Natural killer cell treated with Interleukin-12 subunit alpha and Interleukin-12 subunit beta and Interleukin-15 and Interleukin-18, amount 100 ng/mL, for 72 hours (primary cell): ENCODE measurements around the gene ISCA2. TPM values are rescaled to one million over a fixed set of nuclear protein-coding genes. Genes with fewer than 3 reads are reported as not detected.

Source experiments
- ATAC-seq, 2 donors: fragments of 150-1000 bp; cut with Tn5 transposase in 1 of 2; sonication (Bioruptor Pico), chemical (Tn5 transposase) in 1 of 2; 2 replicates each; pipeline ENCODE4 v1.10.0; 2021
- DNase-seq: peaks from one replicate; pipeline ENCODE4 v3.0.0; 2022; ENCODE audit warnings: low spot score
- H3K27ac Mint-ChIP-seq, 2 donors: 1 replicate in 1 of 2; 2 replicates in 1 of 2; pipeline ENCODE4 v1.8.0; 2022; ENCODE audit warnings: mixed read lengths in 2 of 2, mild to moderate bottlenecking in 1 of 2, moderate library complexity in 1 of 2
- H3K27me3 Mint-ChIP-seq, 2 donors: 1 replicate in 1 of 2; 2 replicates in 1 of 2; pipeline ENCODE4 v1.8.0; 2022; ENCODE audit warnings: mixed read lengths in 2 of 2
- H3K36me3 Mint-ChIP-seq: one replicate; pipeline ENCODE4 v1.8.0; 2022; ENCODE audit warnings: mixed read lengths
- H3K4me1 Mint-ChIP-seq, 2 donors: 1 replicate in 1 of 2; 2 replicates in 1 of 2; pipeline ENCODE4 v1.8.0; 2022; ENCODE audit warnings: low read depth in 2 of 2, mixed read lengths in 2 of 2, mild to moderate bottlenecking in 1 of 2
- H3K4me3 Mint-ChIP-seq: one replicate; pipeline ENCODE4 v1.8.0; 2022; ENCODE audit warnings: mixed read lengths
- H3K9me3 Mint-ChIP-seq: 2 replicates; pipeline ENCODE4 v1.8.0; 2022; ENCODE audit warnings: mixed read lengths
- total RNA-seq, 2 donors: library from RNA; stranded (reverse); gene quantifications; one replicate each; pipeline ENCODE4 v1.2.3, GENCODE V29; 2022

ISCA2 gene
- total RNA-seq, 2 donors from 2014 or later, result 20.6 to 22.8 TPM

GRCh38 chr14:74506411-74506851 lies 12.9 kb downstream of the ISCA2 start:
- H3K4me1 Mint-ChIP-seq, result no peaks in the 10 kb centered on the region
- no peaks in the 10 kb centered on the region for H3K36me3 Mint-ChIP-seq
- no peaks in the 10 kb centered on the region for H3K9me3 Mint-ChIP-seq
- ATAC-seq (no peak), DNase-seq (no peak)
- no peaks in the 10 kb centered on the region for H3K27me3 Mint-ChIP-seq
- no peak overlapping the region for H3K4me3 Mint-ChIP-seq
- H3K27ac Mint-ChIP-seq, result no peak overlapping the region

DNA sequence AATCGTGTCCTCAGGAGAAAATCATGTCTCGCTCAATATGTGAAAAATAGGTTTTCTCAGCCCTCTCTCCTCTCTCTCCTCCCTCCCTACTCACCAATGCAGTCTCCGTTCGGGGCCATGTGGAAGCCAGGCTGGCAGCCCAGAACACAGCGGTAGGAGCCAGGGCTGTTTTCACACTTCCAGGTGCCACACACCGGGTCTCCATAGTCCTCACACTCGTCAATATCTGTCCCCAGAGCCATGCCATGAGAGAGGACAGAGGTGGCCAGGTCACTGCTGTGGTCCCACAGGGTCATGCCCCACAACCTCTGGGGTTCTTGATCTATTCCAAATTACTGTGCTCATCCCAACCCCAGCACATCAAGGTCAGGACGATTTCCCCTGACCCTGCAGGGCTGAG lies 13.5 kb downstream of the ISCA2 start:
- Mint-ChIP-seq H3K4me3 (no peak overlapping the region), H3K27me3 (no peaks in the 10 kb centered on the region), H3K4me1 (no peaks in the 10 kb centered on the region), H3K36me3 (no peaks in the 10 kb centered on the region), H3K27ac (no peak overlapping the region), H3K9me3 (no peaks in the 10 kb centered on the region)
- ATAC-seq (no peak), DNase-seq (no peak)

DNA sequence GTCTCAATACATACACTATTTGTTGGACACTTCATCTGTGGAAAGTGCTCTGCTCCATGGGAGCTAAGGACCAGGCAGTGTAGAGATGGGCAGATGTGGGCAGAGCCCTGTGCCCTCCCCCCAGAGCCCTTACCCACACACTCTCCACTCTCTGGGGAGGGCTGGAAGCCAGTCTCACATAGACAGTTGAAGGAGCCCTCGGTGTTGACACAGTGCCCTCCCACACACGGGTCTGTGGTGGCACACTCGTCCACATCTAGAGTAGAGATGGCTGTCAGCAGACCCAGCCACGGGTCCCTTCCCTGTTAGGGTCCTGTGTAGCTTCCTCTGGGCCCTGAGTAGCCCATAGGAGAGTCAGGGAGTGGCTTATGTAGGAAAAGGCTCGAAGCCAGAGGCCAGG lies 14.3 kb downstream of the ISCA2 start:
- Mint-ChIP-seq H3K4me3 (no peak overlapping the region), H3K27ac (no peak overlapping the region), H3K4me1 (no peaks in the 10 kb centered on the region), H3K27me3 (peaks cover 0 to 6% of the 10 kb centered on the region in 2 donors), H3K36me3 (no peaks in the 10 kb centered on the region), H3K9me3 (no peaks in the 10 kb centered on the region)
- DNase-seq (no peak), ATAC-seq (no peak)

GRCh38 chr14:74508292-74508731 lies 14.7 kb downstream of the ISCA2 start:
- Mint-ChIP-seq H3K36me3 (no peaks in the 10 kb centered on the region), H3K4me1 (no peaks in the 10 kb centered on the region), H3K27ac (no peak overlapping the region), H3K9me3 (no peaks in the 10 kb centered on the region), H3K4me3 (no peak overlapping the region), H3K27me3 (peaks cover 0 to 7% of the 10 kb centered on the region in 2 donors)
- ATAC-seq (no peak), DNase-seq (no peak)

GRCh38 chr14:74508844-74509428 lies 15.4 kb downstream of the ISCA2 start:
- Mint-ChIP-seq H3K9me3 (no peaks in the 10 kb centered on the region), H3K4me3 (no peak overlapping the region), H3K4me1 (peaks cover 0 to 3% of the 10 kb centered on the region in 2 donors), H3K36me3 (no peaks in the 10 kb centered on the region), H3K27me3 (peaks cover 0 to 7% of the 10 kb centered on the region in 2 donors), H3K27ac (no peak overlapping the region)
- ATAC-seq, result no peak
- DNase-seq, result no peak

DNA sequence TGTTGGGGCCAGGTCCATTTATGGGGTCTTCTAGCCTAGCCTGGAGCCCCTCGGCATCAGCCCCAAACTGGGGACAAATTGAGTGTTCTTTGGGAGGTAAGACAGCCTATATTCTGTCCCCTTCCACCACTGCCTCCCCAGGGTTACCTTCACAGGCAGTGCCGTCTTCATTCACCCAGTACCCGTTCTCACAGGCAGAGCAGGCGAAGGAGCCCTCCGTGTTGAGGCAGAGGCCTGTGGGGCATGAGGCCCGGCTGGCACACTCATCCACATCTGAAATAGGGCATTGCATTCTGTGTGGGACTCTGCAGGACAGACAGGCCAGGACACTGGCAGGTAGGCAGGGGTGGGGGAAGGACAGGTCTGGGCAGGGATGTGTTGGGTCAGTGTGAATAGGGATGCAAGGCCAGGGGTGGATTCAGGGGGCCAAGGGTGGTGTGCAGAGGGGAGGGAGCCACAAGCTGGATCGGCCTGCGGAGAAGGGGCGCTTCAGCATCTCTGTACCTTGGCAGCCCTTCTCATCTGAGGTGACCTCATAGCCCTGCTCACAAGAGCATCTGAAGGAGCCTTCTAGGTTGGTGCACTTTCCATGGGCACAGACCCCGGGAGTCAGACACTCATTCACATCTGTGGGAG lies 16.1 kb downstream of the ISCA2 start:
- peaks cover 3 to 7% of the 10 kb centered on the region in 2 donors for H3K27me3 Mint-ChIP-seq
- H3K9me3 Mint-ChIP-seq, result no peaks in the 10 kb centered on the region
- H3K4me1 Mint-ChIP-seq, result peaks cover 0 to 6% of the 10 kb centered on the region in 2 donors
- DNase-seq (no peak), ATAC-seq (no peak)
- H3K36me3 Mint-ChIP-seq, result no peaks in the 10 kb centered on the region
- H3K4me3 Mint-ChIP-seq, result no peak overlapping the region
- H3K27ac Mint-ChIP-seq, result no peak overlapping the region

- Mint-ChIP-seq H3K4me1 (peaks cover 0 to 6% of the 10 kb centered on the region in 2 donors), H3K27me3 (peaks cover 3 to 7% of the 10 kb centered on the region in 2 donors), H3K4me3 (no peak overlapping the region), H3K27ac (no peak overlapping the region), H3K9me3 (no peaks in the 10 kb centered on the region), H3K36me3 (no peaks in the 10 kb centered on the region)
- ATAC-seq, result no peak
- no peak for DNase-seq
Observed at GRCh38 chr14:74510223-74510931, 16.8 kb downstream of the ISCA2 start.

GRCh38 chr14:74510959-74511409 lies 17.4 kb downstream of the ISCA2 start:
- Mint-ChIP-seq H3K4me3 (no peak overlapping the region), H3K27ac (no peak overlapping the region), H3K9me3 (no peaks in the 10 kb centered on the region), H3K4me1 (peaks cover 0 to 6% of the 10 kb centered on the region in 2 donors), H3K36me3 (no peaks in the 10 kb centered on the region), H3K27me3 (peaks cover 3 to 8% of the 10 kb centered on the region in 2 donors)
- no peak for ATAC-seq
- no peak for DNase-seq

DNA sequence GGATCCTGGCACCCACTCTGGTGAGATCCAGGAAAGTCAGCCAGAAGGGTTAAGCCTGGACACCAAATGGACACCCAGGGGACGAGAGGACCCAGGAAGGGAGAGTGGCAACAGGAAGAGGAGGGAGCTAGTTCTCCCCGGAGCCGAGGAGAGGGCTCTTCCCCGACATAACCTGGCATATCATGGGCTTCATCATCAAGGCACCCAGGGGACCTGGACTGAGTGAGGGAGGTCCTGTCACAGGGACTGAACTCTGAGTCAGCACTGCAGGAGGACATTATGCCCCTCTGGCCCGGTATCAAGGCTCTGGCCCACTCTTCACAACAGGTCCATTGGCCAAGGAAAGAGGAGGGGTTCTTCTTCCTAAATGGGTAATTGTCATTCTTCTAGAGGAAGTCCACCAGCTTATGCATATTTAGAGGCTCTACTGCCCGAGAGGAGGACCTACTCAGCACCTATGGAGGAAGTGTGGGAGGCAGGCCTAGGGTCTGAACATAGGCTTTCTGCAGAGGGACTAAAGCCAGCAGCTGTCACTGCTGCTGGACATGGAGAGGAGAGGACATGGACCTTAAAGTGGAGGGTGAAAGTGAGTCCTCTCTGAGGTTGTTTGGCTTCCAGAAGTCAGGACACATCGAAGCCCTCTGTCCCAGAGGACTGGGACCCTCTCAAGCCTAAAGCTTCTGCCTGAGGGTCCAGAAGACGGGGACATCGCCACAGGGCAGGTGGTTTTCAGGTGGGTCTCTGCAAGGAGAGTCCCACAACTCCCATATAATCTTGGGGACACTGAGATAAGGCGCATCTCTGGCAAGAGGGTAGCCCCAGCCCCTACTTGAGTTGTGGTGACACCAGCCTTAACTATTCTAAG lies 18.6 kb downstream of the ISCA2 start:
- Mint-ChIP-seq H3K27me3 (peaks cover 5 to 14% of the 10 kb centered on the region in 2 donors), H3K4me3 (no peak overlapping the region), H3K27ac (no peak overlapping the region), H3K4me1 (peaks cover 0 to 6% of the 10 kb centered on the region in 2 donors), H3K9me3 (no peaks in the 10 kb centered on the region), H3K36me3 (no peaks in the 10 kb centered on the region)
- ATAC-seq (no peak), DNase-seq (no peak)

DNA sequence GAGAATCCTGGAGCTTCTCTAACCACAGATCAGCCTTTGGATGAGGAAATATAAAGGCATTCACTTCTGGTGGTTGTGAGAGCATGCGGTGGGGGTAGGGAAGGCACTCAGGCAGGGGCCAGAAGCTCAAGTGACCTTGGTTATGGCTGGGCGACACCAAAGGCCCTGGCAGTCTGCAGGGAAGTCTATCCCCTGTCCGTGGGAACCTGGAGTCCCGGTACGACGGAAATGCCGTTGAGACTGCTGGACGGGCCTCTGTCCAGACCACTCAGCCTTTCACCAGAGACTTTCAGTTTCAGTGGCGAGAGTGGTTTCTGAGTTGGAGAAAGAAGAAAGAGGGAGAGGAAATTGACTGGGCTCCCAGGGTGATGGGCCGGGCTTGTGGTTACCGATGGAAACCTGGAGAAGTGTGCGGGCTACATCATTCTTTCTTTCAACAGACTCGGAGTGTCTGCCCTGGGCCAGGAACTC lies 20.9 kb downstream of the ISCA2 start:
- DNase-seq (no peak), ATAC-seq (peak; percentile 25 to 58)
- Mint-ChIP-seq H3K4me3 (no peak overlapping the region), H3K27me3 (peaks cover 8 to 14% of the 10 kb centered on the region in 2 donors), H3K27ac (no peak overlapping the region), H3K9me3 (no peaks in the 10 kb centered on the region), H3K4me1 (peaks cover 0 to 6% of the 10 kb centered on the region in 2 donors), H3K36me3 (no peaks in the 10 kb centered on the region)

- no peak overlapping the region for H3K27ac Mint-ChIP-seq
- H3K4me3 Mint-ChIP-seq, result no peak overlapping the region
- H3K36me3 Mint-ChIP-seq, result no peaks in the 10 kb centered on the region
- H3K4me1 Mint-ChIP-seq, result peaks cover 0 to 6% of the 10 kb centered on the region in 2 donors
- H3K9me3 Mint-ChIP-seq, result no peaks in the 10 kb centered on the region
- ATAC-seq (no peak), DNase-seq (no peak)
- peaks cover 8 to 14% of the 10 kb centered on the region in 2 donors for H3K27me3 Mint-ChIP-seq
Observed at GRCh38 chr14:74515891-74516412, 22.4 kb downstream of the ISCA2 start.

GRCh38 chr14:74516451-74517160 lies 23.0 kb downstream of the ISCA2 start:
- peaks cover 0 to 6% of the 10 kb centered on the region in 2 donors for H3K4me1 Mint-ChIP-seq
- ATAC-seq (no peak), DNase-seq (no peak)
- H3K27ac Mint-ChIP-seq, result no peak overlapping the region
- H3K4me3 Mint-ChIP-seq, result no peak overlapping the region
- no peaks in the 10 kb centered on the region for H3K36me3 Mint-ChIP-seq
- peaks cover 8 to 14% of the 10 kb centered on the region in 2 donors for H3K27me3 Mint-ChIP-seq
- no peaks in the 10 kb centered on the region for H3K9me3 Mint-ChIP-seq

- no peaks in the 10 kb centered on the region for H3K9me3 Mint-ChIP-seq
- H3K27ac Mint-ChIP-seq, result no peak overlapping the region
- H3K27me3 Mint-ChIP-seq, result peaks cover 8 to 9% of the 10 kb centered on the region in 2 donors
- peaks cover 0 to 6% of the 10 kb centered on the region in 2 donors for H3K4me1 Mint-ChIP-seq
- no peak overlapping the region for H3K4me3 Mint-ChIP-seq
- ATAC-seq, result no peak
- DNase-seq, result no peak
- no peaks in the 10 kb centered on the region for H3K36me3 Mint-ChIP-seq
Observed at GRCh38 chr14:74517731-74518130, 24.2 kb downstream of the ISCA2 start.
